HEK293 (cell line): ENCODE results near the gene PSTPIP2.

Experiments
- CTCF ChIA-PET: fragments of 350-600 bp; formaldehyde crosslinking; extraction: SDS; loops from one replicate; lab custom pipeline; 2021; ENCODE audit warnings: antibody characterized with exemption; lab: Yijun Ruan, JAX
- POLR2A ChIA-PET: fragments of 300-600 bp; formaldehyde crosslinking; extraction: SDS; loops from one replicate; lab custom pipeline; 2020; ENCODE audit warnings: antibody characterized with exemption, inconsistent platforms; lab: Yijun Ruan, JAX
- H3K27ac ChIP-seq: fragments of 200-500 bp; sonication (Bioruptor generic); 2 replicates; pipeline ENCODE4 v1.5.1; 2014; ENCODE audit warnings: low read depth, low read length, control low read depth, inconsistent platforms; ENCODE audit errors: extremely low read depth
- H3K36me3 ChIP-seq, 2 experiments: fragments of 200-500 bp in 1 of 2; sonication (Bioruptor generic) in 1 of 2; 1 replicate in 1 of 2; 2 replicates in 1 of 2; pipeline ENCODE4 v1.5.1; 2014 to 2017; ENCODE audit warnings: inconsistent platforms in 2 of 2, low read length in 2 of 2; ENCODE audit not compliant: control insufficient read depth in 2 of 2, insufficient read depth in 1 of 2
- H3K4me1 ChIP-seq: fragments of 200-500 bp; sonication (Bioruptor generic); 2 replicates; pipeline ENCODE4 v1.5.1; 2014; ENCODE audit warnings: mild to moderate bottlenecking, low read length, inconsistent platforms; ENCODE audit not compliant: control insufficient read depth, insufficient read depth
- H3K4me3 ChIP-seq: 2 replicates; pipeline ENCODE4 v1.5.1; 2011; ENCODE audit warnings: low read depth, mild to moderate bottlenecking, control low read depth, low read length, moderate library complexity
- H3K9me3 ChIP-seq: fragments of 200-500 bp; sonication (Bioruptor generic); 2 replicates; pipeline ENCODE4 v1.5.1; 2014; ENCODE audit warnings: low read depth, low read length, inconsistent platforms; ENCODE audit not compliant: control insufficient read depth, insufficient read depth
- GLIS1 ChIP-seq: fragments of 450-650 bp; formaldehyde crosslinking; IDR thresholded peaks from 2 replicates; pipeline ENCODE4 v1.5.1; 2016; ENCODE audit warnings: missing biosample characterization, missing genetic modification characterization
- IKZF3 ChIP-seq: fragments of 450-650 bp; IDR thresholded peaks from 2 replicates; pipeline ENCODE4 v1.5.0; 2018; ENCODE audit warnings: missing biosample characterization, mild to moderate bottlenecking, missing genetic modification characterization, moderate library complexity
- KLF17 ChIP-seq: fragments of 450-650 bp; formaldehyde crosslinking; IDR thresholded peaks from 2 replicates; pipeline ENCODE4 v1.5.1; 2016; ENCODE audit warnings: missing biosample characterization, missing genetic modification characterization
- MZF1 ChIP-seq: fragments of 450-650 bp; formaldehyde crosslinking; IDR thresholded peaks from 2 replicates; pipeline ENCODE4 v1.5.1; 2017; ENCODE audit warnings: missing biosample characterization, missing genetic modification characterization, borderline replicate concordance
- PBX3 ChIP-seq: sonication (generic); formaldehyde crosslinking; IDR thresholded peaks from 2 replicates; pipeline ENCODE4 v1.8.1; 2022; ENCODE audit warnings: mild to moderate bottlenecking, moderate library complexity, missing genetic modification reagents
- SCRT2 ChIP-seq: fragments of 450-650 bp; formaldehyde crosslinking; IDR thresholded peaks from 2 replicates; pipeline ENCODE4 v1.5.1; 2016; ENCODE audit warnings: missing biosample characterization, missing genetic modification characterization
- TCF7L2 ChIP-seq: IDR thresholded peaks from 2 replicates; pipeline ENCODE4 v1.6.1; 2011; ENCODE audit warnings: low read depth, mild to moderate bottlenecking, inconsistent platforms, low read length, moderate library complexity, borderline replicate concordance
- TSHZ1 ChIP-seq: fragments of 450-650 bp; formaldehyde crosslinking; IDR thresholded peaks from 2 replicates; pipeline ENCODE4 v1.5.1; 2016; ENCODE audit warnings: missing biosample characterization, missing genetic modification characterization, borderline replicate concordance
- ZBTB20 ChIP-seq: fragments of 450-650 bp; formaldehyde crosslinking; IDR thresholded peaks from 2 replicates; pipeline ENCODE4 v1.5.1; 2016; ENCODE audit warnings: missing biosample characterization, missing genetic modification characterization
- ZFP37 ChIP-seq: fragments of 450-650 bp; formaldehyde crosslinking; IDR thresholded peaks from 2 replicates; pipeline ENCODE4 v1.5.1; 2016; ENCODE audit warnings: missing biosample characterization, missing genetic modification characterization
- ZNF140 ChIP-seq: fragments of 450-650 bp; formaldehyde crosslinking; IDR thresholded peaks from 2 replicates; pipeline ENCODE4 v1.5.1; 2016; ENCODE audit warnings: missing biosample characterization, missing genetic modification characterization
- ZNF266 ChIP-seq: fragments of 450-650 bp; formaldehyde crosslinking; IDR thresholded peaks from 2 replicates; pipeline ENCODE4 v1.5.1; 2016; ENCODE audit warnings: missing biosample characterization, missing genetic modification characterization, low read depth
- ZNF280D ChIP-seq: fragments of 450-650 bp; formaldehyde crosslinking; IDR thresholded peaks from 2 replicates; pipeline ENCODE4 v1.5.1; 2016; ENCODE audit warnings: missing biosample characterization, missing genetic modification characterization
- ZNF404 ChIP-seq: fragments of 450-650 bp; formaldehyde crosslinking; IDR thresholded peaks from 2 replicates; pipeline ENCODE4 v1.5.1; 2017; ENCODE audit warnings: missing biosample characterization, missing genetic modification characterization
- ZNF433 ChIP-seq: fragments of 450-650 bp; formaldehyde crosslinking; IDR thresholded peaks from 2 replicates; pipeline ENCODE4 v1.5.1; 2016; ENCODE audit warnings: missing biosample characterization, missing genetic modification characterization, low read depth
- ZNF548 ChIP-seq: fragments of 450-650 bp; formaldehyde crosslinking; IDR thresholded peaks from 2 replicates; pipeline ENCODE4 v1.5.1; 2016; ENCODE audit warnings: missing biosample characterization, missing genetic modification characterization
- ZNF76 ChIP-seq: fragments of 450-650 bp; formaldehyde crosslinking; IDR thresholded peaks from 2 replicates; pipeline ENCODE4; 2016; ENCODE audit warnings: low read depth, missing biosample characterization, missing genetic modification characterization, borderline replicate concordance

PSTPIP2 gene

GRCh38 chr18:46040747-46041104 is 31.3 kb downstream of the PSTPIP2 start:
- Histone ChIP-seq H3K9me3 (no peaks in the 10 kb centered on the region), H3K4me1 (no peaks in the 10 kb centered on the region), H3K27ac (no peak overlapping the region), H3K4me3 (no peak overlapping the region), H3K36me3 (peaks cover 0 to 5% of the 10 kb centered on the region in 2 experiments; a peak in 1 of 3 replicates)
- POLR2A ChIA-PET = no interaction called here
- TF ChIP-seq ZNF404 (tag by site-specific recombination) = no peak
- no peak for TF ChIP-seq TSHZ1 (tag by site-specific recombination)
- TF ChIP-seq ZNF548 = no peak
- TF ChIP-seq MZF1 (tag by site-specific recombination) = no peak
- no peak for TF ChIP-seq IKZF3 (tag by site-specific recombination)
- no peak for TF ChIP-seq PBX3 (CRISPR knock-in tag)
- no peak for TF ChIP-seq GLIS1 (tag by site-specific recombination)
- no peak for TF ChIP-seq ZNF76 (tag by site-specific recombination)
- TF ChIP-seq ZFP37 = no peak
- no peak for TF ChIP-seq ZNF266 (tag by site-specific recombination)
- no peak for TF ChIP-seq SCRT2 (tag by site-specific recombination)
- no peak for TF ChIP-seq ZNF433
- no peak for TF ChIP-seq KLF17 (tag by site-specific recombination)
- TF ChIP-seq TCF7L2 = no peak
- no peak for TF ChIP-seq ZNF140 (tag by site-specific recombination)
- TF ChIP-seq ZNF280D (tag by site-specific recombination) = no peak
- TF ChIP-seq ZBTB20 = no peak
- CTCF ChIA-PET = interaction anchor here (2.1 kb wide), 1 partner anchor 32 kb away, joined by 10 read pairs; the partner anchor contains the start of gene PSTPIP2
